Sigmoid colon (tissue), 4 donors: ENCODE results near the gene NARS2.

ENCODE experiments used
- EP300 ChIP-seq, 4 donors: sonication (generic); formaldehyde crosslinking; IDR thresholded peaks; one replicate each; pipeline ENCODE4 v1.6.1; 2017; ENCODE audit warnings: antibody characterized with exemption in 4 of 4
- POLR2A ChIP-seq, 2 donors: fragments of 450-650 bp; IDR thresholded peaks; one replicate each; pipeline ENCODE4 v1.6.1; 2016; ENCODE audit warnings: antibody characterized with exemption in 2 of 2, mild to moderate bottlenecking in 2 of 2, moderate library complexity in 2 of 2
- POLR2AphosphoS5 ChIP-seq, 4 donors: sonication (generic); formaldehyde crosslinking; IDR thresholded peaks; one replicate each; pipeline ENCODE4 v1.6.1; 2017; ENCODE audit warnings: antibody characterized with exemption in 4 of 4
- TF ChIP-seq, protein P1 (sequence below), 4 experiments: fragments of 450-650 bp in 3 of 4; fragments of 200-600 bp in 1 of 4; IDR thresholded peaks; one replicate each; pipeline ENCODE4 v1.5.1; 2016 to 2019; ENCODE audit warnings: antibody characterized with exemption in 4 of 4, mild to moderate bottlenecking in 3 of 4, moderate library complexity in 2 of 4

DNA sequence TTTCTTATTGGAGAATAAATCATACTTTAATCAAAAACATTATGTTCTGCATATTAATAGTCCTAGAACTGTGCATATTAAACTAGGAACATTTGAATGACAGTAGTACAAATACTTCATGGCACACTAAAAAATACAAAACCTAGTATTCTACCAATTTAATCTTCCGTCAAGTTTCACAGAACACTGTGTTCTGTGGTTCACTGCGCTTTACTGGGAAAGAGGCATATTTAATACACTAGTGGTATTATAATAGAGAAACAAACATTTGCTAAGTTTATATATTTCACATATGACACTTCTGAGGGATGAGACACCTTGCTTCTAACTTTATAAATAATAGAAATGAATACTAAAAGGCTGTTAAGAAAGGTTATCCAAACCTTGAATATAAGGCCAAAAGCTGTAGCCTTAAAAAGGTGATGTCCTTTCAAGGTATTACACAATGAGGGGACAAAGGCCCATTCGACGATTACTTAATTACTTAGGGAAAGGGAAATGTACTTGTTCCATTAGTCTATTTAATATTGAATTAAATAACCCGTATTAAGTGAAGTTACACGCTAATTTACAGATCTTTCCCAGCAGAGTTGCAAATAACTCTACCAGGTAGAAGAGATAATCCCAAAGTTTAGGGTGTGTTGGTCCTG, 48.0 kb downstream of the NARS2 start:
- TF ChIP-seq POLR2A (IDR thresholded peaks at IDR 0.05) (no peak), EP300 (IDR thresholded peaks at IDR 0.05) (no peak), POLR2AphosphoS5 (IDR thresholded peaks at IDR 0.05) (no peak)
- TF ChIP-seq, protein P1, sequence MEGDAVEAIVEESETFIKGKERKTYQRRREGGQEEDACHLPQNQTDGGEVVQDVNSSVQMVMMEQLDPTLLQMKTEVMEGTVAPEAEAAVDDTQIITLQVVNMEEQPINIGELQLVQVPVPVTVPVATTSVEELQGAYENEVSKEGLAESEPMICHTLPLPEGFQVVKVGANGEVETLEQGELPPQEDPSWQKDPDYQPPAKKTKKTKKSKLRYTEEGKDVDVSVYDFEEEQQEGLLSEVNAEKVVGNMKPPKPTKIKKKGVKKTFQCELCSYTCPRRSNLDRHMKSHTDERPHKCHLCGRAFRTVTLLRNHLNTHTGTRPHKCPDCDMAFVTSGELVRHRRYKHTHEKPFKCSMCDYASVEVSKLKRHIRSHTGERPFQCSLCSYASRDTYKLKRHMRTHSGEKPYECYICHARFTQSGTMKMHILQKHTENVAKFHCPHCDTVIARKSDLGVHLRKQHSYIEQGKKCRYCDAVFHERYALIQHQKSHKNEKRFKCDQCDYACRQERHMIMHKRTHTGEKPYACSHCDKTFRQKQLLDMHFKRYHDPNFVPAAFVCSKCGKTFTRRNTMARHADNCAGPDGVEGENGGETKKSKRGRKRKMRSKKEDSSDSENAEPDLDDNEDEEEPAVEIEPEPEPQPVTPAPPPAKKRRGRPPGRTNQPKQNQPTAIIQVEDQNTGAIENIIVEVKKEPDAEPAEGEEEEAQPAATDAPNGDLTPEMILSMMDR (IDR thresholded peaks at IDR 0.05), result no peak
